Stomach (tissue), 9 donors: Measurements from ENCODE around the gene NR1D1. TPM values are rescaled to one million over a fixed set of nuclear protein-coding genes. Genes with fewer than 3 reads are reported as not detected.
A peak's percentile ranks its signal among the peaks of the same experiment; 100 is the strongest.

Source experiments
- DNase-seq, 2 donors: peaks; one replicate each; pipeline versions ENCODE4 v3.0.0 to v3.0.0-alpha.2; 2013 to 2019
- H3K27ac ChIP-seq, 5 donors: fragments of 200-600 bp in 4 of 5; sonication (generic) in 4 of 5; one replicate each; pipeline ENCODE4 v1.5.1; 2013 to 2019; ENCODE audit warnings: mild to moderate bottlenecking in 1 of 5, moderate library complexity in 1 of 5
- H3K27me3 ChIP-seq, 3 donors: fragments of 200-600 bp; sonication (generic); one replicate each; pipeline ENCODE4 v1.5.1; 2017 to 2019; ENCODE audit warnings: mixed run types in 1 of 3
- H3K36me3 ChIP-seq, 4 donors: fragments of 200-600 bp; sonication (generic); 1 replicate in 3 of 4; 2 replicates in 1 of 4; pipeline ENCODE4 v1.5.1; 2016 to 2019
- H3K4me1 ChIP-seq, 4 donors: fragments of 200-600 bp; sonication (generic); one replicate each; pipeline ENCODE4 v1.5.1; 2016 to 2019
- H3K4me3 ChIP-seq, 4 donors: fragments of 200-600 bp; sonication (generic) in 3 of 4; one replicate each; pipeline ENCODE4 v1.5.1; 2016 to 2019; ENCODE audit warnings: mild to moderate bottlenecking in 1 of 4
- H3K9me3 ChIP-seq, 4 donors: fragments of 200-600 bp; sonication (generic); one replicate each; pipeline ENCODE4 v1.5.1; 2016 to 2019
- EP300 ChIP-seq: sonication (generic); formaldehyde crosslinking; IDR thresholded peaks from one replicate; pipeline ENCODE4 v1.6.1; 2017; ENCODE audit warnings: antibody characterized with exemption
- POLR2A ChIP-seq, 4 donors: fragments of 450-650 bp; IDR thresholded peaks; one replicate each; pipeline ENCODE4 v1.6.1; 2016; ENCODE audit warnings: antibody characterized with exemption in 4 of 4, control low read depth in 2 of 4, mild to moderate bottlenecking in 1 of 4, moderate library complexity in 1 of 4
- POLR2AphosphoS5 ChIP-seq, 3 donors: sonication (generic); formaldehyde crosslinking; IDR thresholded peaks; one replicate each; pipeline ENCODE4 v1.6.1; 2016; ENCODE audit warnings: antibody characterized with exemption in 3 of 3
- WGBS, 5 donors: extraction: QIAGEN DNeasy Blood & Tissue Kit in 3 of 5; methylation state at CpG; one replicate each; pipeline versions ENCODE4 v1.1.5 to v1.1.7; 2013 to 2018; 5-methylcytosine and 5-hydroxymethylcytosine counted together
- intact Hi-C: fragments of 100-400 bp; cut with DNase I; formaldehyde crosslinking; loops from one replicate; pipeline ENCODE4 v1.15.1; 2023; ENCODE audit warnings: low total_unique reads
- polyA plus RNA-seq, 3 donors: library from polyadenylated mRNA; stranded (reverse); fragments of 200-250 nt; gene quantifications; one replicate each; pipeline ENCODE4 v1.2.3, GENCODE V29; 2013
- total RNA-seq, 5 donors: library from RNA; depleted of rRNA; stranded (reverse); fragments of >200 nt; gene quantifications; one replicate each; pipeline versions ENCODE4 v1.1.0 to v1.2.3, GENCODE V29; 2014 to 2016
- TF ChIP-seq, protein P1 (sequence below), 7 experiments: fragments of 450-650 bp in 4 of 7; fragments of 200-600 bp in 3 of 7; sonication (generic) in 3 of 7; IDR thresholded peaks; one replicate each; pipeline ENCODE4 v1.5.1; 2016 to 2019; ENCODE audit warnings: antibody characterized with exemption in 7 of 7, control low read depth in 2 of 7, mild to moderate bottlenecking in 1 of 7
- donor health status: healthy with polysubstance abuse.
- donor health status: Bipolar disorder and iron deficiency.
- donor health status: healthy.

The NR1D1 gene
- total and polyA plus RNA-seq, 8 donors, result 2.8 to 20.5 (median 9.3) TPM

DNA sequence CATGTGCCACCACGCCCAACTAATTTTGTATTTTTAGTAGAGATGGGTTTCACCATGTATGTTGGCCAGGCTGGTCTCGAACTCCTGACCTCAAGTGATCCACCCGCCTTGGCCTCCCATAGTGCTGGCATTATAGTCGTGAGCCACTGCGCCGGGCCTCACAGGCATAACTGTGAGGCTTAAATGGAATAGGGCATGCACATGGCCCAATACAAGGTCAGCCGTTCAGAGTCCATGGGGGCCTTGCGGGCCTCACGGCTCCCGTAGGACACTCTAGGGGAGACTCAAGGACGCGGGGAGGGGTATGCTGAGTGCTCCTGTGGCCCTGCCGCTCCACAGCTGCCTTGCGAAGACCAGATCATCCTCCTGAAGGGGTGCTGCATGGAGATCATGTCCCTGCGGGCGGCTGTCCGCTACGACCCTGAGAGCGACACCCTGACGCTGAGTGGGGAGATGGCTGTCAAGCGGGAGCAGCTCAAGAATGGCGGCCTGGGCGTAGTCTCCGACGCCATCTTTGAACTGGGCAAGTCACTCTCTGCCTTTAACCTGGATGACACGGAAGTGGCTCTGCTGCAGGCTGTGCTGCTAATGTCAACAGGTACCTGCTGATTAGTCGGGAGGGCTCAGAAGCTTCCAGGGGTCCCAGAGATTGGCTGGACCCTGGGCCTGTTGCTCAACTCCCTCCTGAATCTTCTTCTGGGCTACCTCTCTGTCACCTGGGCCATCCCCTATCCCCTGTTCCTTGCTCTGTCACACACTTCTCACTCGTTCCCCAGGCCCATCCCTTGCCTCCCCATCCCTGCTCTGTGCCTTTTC lies 12.3 kb downstream of the NR1D1 start:
- WGBS, 5 donors, result 85 to 89% (median 86%) methylated on average over 23 to 28 of the region's 28 CpGs
- Histone ChIP-seq H3K4me3 (no peak overlapping the region), H3K9me3 (no peaks in the 10 kb centered on the region), H3K27ac (peak overlapping the region in 3 of 5 donors; percentile 14 to 97 (median 95)), H3K36me3 (peaks cover 68 to 100% (median 99%) of the 10 kb centered on the region in 4 donors), H3K4me1 (peaks cover 25 to 60% (median 44%) of the 10 kb centered on the region in 4 donors), H3K27me3 (no peaks in the 10 kb centered on the region)
- intact Hi-C loops, result loop anchor here (10.0 kb wide), 1 partner anchor 63 kb away; no protein-coding TSS in a partner anchor
- TF ChIP-seq POLR2AphosphoS5 (IDR thresholded peaks at IDR 0.05), result no peak
- DNase-seq, result no peak

DNA sequence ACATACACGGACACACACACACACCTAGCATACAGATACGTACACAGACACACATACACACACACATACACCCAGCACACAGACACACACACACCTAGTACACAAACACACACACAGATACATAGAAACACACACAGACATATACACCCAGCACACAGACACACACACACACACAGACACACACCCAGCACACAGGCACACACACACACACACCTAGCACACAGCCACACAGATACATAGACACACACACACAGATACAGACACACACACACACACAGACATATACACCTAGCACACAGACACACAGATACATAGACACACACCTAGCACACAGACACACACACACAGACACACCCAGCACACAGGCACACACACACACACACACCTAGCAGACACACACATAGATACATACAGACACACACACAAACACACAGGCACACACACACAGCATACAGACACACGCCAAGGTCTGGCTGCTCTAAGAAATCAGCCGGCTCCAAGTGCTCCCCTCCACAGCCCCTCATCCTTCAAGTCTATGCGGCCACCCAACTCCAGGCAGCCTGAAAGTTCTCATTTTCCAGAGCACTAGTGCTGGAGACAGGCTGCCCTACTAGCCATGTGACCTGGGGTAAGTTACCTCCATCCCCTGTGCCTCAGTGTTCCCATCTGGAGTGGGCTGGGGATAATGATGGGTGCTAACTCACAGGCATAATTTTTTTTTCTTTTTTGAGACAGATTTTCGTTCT lies 13.2 kb downstream of the NR1D1 start:
- WGBS, 5 donors, result 71 to 87% (median 82%) methylated on average over 6 of the region's 6 CpGs
- DNase-seq, result no peak
- H3K4me1 ChIP-seq, result peaks cover 19 to 53% (median 35%) of the 10 kb centered on the region in 4 donors
- TF ChIP-seq, protein P1, sequence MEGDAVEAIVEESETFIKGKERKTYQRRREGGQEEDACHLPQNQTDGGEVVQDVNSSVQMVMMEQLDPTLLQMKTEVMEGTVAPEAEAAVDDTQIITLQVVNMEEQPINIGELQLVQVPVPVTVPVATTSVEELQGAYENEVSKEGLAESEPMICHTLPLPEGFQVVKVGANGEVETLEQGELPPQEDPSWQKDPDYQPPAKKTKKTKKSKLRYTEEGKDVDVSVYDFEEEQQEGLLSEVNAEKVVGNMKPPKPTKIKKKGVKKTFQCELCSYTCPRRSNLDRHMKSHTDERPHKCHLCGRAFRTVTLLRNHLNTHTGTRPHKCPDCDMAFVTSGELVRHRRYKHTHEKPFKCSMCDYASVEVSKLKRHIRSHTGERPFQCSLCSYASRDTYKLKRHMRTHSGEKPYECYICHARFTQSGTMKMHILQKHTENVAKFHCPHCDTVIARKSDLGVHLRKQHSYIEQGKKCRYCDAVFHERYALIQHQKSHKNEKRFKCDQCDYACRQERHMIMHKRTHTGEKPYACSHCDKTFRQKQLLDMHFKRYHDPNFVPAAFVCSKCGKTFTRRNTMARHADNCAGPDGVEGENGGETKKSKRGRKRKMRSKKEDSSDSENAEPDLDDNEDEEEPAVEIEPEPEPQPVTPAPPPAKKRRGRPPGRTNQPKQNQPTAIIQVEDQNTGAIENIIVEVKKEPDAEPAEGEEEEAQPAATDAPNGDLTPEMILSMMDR (IDR thresholded peaks at IDR 0.05), result no peak
- TF ChIP-seq POLR2A (IDR thresholded peaks at IDR 0.05) (no peak), EP300 (no peak), POLR2AphosphoS5 (IDR thresholded peaks at IDR 0.05) (no peak)
- H3K27ac ChIP-seq, result peak overlapping the region in 1 of 5 donors; percentile 56
- no peaks in the 10 kb centered on the region for H3K9me3 ChIP-seq
- no peaks in the 10 kb centered on the region for H3K27me3 ChIP-seq
- H3K36me3 ChIP-seq, result peaks cover 63 to 98% (median 94%) of the 10 kb centered on the region in 4 donors
- intact Hi-C loops, result loop anchor here (10.0 kb wide), 1 partner anchor 62 kb away; no protein-coding TSS in a partner anchor
- H3K4me3 ChIP-seq, result no peak overlapping the region

DNA sequence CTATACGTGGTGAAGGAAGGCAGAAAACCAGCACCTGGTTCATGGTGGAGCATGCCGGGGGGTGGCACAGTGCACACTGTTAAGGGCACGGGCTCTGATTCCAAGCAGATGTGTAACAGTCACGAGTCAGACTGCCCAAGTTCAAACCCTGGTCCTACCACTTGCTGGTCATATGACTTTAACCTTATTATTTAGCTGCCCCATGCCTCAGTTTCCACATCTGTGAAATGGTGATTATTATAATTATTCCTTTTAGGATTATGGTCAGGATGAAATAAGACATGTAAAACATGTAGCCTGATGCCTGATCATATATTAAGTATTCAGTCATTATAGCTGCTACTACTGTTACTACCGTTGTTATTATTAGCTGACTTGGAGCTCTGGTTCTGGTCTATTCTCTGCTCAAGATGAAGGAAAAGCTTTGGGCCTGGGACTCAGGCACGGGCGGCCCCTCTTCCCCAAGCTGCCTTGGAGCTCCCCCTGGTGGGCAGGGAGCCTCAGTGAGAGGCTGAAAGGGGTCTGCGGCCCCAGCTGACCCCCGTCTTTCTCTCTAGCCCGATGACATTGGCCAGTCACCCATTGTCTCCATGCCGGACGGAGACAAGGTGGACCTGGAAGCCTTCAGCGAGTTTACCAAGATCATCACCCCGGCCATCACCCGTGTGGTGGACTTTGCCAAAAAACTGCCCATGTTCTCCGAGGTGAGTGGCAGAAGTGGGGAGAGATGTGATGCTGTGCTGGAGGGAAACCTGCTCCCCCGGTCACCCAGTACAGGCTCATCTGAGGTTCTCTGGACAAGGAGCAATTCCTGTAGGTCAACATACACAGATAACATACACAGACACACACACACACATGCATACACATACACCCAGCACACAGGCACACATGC lies 14.0 kb downstream of the NR1D1 start:
- 50 to 59% (median 56%) methylated on average over 17 of the region's 17 CpGs for WGBS, 5 donors
- peak; percentile 73 to 80 for DNase-seq

DNA sequence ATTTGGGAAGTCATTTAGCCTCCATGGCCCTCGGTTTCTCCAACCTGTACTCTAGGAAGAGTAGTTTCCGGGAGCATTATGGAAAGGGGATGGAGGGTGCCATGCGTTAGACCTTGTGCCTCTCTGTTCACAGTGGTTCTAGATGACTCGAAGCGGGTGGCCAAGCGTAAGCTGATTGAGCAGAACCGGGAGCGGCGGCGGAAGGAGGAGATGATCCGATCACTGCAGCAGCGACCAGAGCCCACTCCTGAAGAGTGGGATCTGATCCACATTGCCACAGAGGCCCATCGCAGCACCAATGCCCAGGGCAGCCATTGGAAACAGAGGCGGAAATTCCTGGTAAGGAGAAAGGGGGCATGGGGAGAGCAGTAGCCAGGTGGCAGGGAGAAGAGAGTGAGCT lies 15.9 kb downstream of the NR1D1 start:
- Histone ChIP-seq H3K27me3 (no peaks in the 10 kb centered on the region), H3K4me1 (peaks cover 0 to 36% (median 12%) of the 10 kb centered on the region in 4 donors), H3K9me3 (no peaks in the 10 kb centered on the region), H3K27ac (no peak overlapping the region), H3K4me3 (no peak overlapping the region), H3K36me3 (peaks cover 58 to 96% (median 87%) of the 10 kb centered on the region in 4 donors)
- 89 to 96% (median 95%) methylated on average over 14 of the region's 14 CpGs for WGBS, 5 donors
- TF ChIP-seq EP300, result no peak
- intact Hi-C loops, result loop anchor here (10.0 kb wide), 1 partner anchor 60 kb away; no protein-coding TSS in a partner anchor
- DNase-seq, result no peak

More for the DNA sequence above, 14.0 kb downstream of the NR1D1 start:
- TF ChIP-seq, protein P1 (IDR thresholded peaks at IDR 0.05), result peak in 5 of 7 experiments; percentile 70 to 89 (median 81)
- TF ChIP-seq POLR2A (IDR thresholded peaks at IDR 0.05), result no peak
- no peak for TF ChIP-seq EP300
- peak in 1 of 3 donors; percentile 15 for TF ChIP-seq POLR2AphosphoS5 (IDR thresholded peaks at IDR 0.05)
- Histone ChIP-seq H3K4me3 (no peak overlapping the region), H3K27ac (peak overlapping the region in 3 of 5 donors; percentile 23 to 56 (median 51)), H3K9me3 (no peaks in the 10 kb centered on the region), H3K36me3 (peaks cover 63 to 98% (median 88%) of the 10 kb centered on the region in 4 donors), H3K27me3 (no peaks in the 10 kb centered on the region), H3K4me1 (peaks cover 11 to 49% (median 27%) of the 10 kb centered on the region in 4 donors)
- intact Hi-C loops, result loop anchor here (10.0 kb wide), 1 partner anchor 62 kb away; no protein-coding TSS in a partner anchor
